Measurements from ENCODE around the gene MAP2K5. TPM values are rescaled to one million over a fixed set of nuclear protein-coding genes. Genes with fewer than 3 reads are reported as not detected.

Gene MAP2K5
- total RNA-seq, 1 donor from 2014 or later: 2.9 TPM

GRCh38 chr15:67641453-67641852, 99.0 kb downstream of the MAP2K5 start:
- FAIRE-seq (no peak), DNase-seq (ENCODE audit: low read depth) (no peak)
- no peak overlapping the region for H3K4me3 ChIP-seq (ENCODE audit: low read depth, low read length)
- H3K27me3 ChIP-seq (ENCODE audit: control insufficient read depth, insufficient read depth, low read length): no peaks in the 10 kb centered on the region
- no peaks in the 10 kb centered on the region for H3K36me3 ChIP-seq (ENCODE audit: control insufficient read depth, insufficient read depth, low read length)
- no peak for TF ChIP-seq CTCF (IDR thresholded peaks at IDR 0.05; ENCODE audit: insufficient read depth, low read length, severe bottlenecking)

- Histone ChIP-seq H3K27me3 (ENCODE audit: control insufficient read depth, insufficient read depth, low read length) (no peaks in the 10 kb centered on the region), H3K36me3 (ENCODE audit: control insufficient read depth, insufficient read depth, low read length) (no peaks in the 10 kb centered on the region), H3K4me3 (ENCODE audit: low read depth, low read length) (no peak overlapping the region)
- no peak for DNase-seq (ENCODE audit: low read depth)
- TF ChIP-seq CTCF (IDR thresholded peaks at IDR 0.05; ENCODE audit: insufficient read depth, low read length, severe bottlenecking): no peak
- no peak for FAIRE-seq
Measured at GRCh38 chr15:67646847-67647246, 104.3 kb downstream of the MAP2K5 start.

DNA sequence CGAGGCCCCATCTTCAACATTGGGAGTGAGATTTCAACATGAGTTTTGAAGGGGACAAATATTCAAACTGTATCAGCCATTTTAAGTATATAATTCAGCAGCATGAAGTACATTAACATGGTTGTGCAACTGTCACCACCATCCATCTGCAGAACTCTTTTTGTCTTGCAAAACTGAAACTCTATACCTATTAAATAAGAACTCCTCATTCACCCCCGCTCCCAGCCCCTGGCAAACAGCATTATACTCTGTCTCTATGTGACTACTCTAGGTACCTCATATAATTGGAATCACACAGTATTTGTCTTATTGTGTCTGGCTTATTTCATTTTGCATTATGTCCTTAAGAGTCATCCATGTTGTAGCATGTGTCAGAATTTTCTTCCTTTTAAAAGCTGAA, 110.1 kb downstream of the MAP2K5 start:
- TF ChIP-seq CTCF (IDR thresholded peaks at IDR 0.05; ENCODE audit: insufficient read depth, low read length, severe bottlenecking): no peak
- H3K4me3 ChIP-seq (ENCODE audit: low read depth, low read length): no peak overlapping the region
- no peaks in the 10 kb centered on the region for H3K27me3 ChIP-seq (ENCODE audit: control insufficient read depth, insufficient read depth, low read length)
- H3K36me3 ChIP-seq (ENCODE audit: control insufficient read depth, insufficient read depth, low read length): no peaks in the 10 kb centered on the region
- no peak for DNase-seq (ENCODE audit: low read depth)
- FAIRE-seq: no peak

- no peaks in the 10 kb centered on the region for H3K36me3 ChIP-seq (ENCODE audit: control insufficient read depth, insufficient read depth, low read length)
- no peak for DNase-seq (ENCODE audit: low read depth)
- FAIRE-seq: no peak
- TF ChIP-seq CTCF (IDR thresholded peaks at IDR 0.05; ENCODE audit: insufficient read depth, low read length, severe bottlenecking): no peak
- H3K27me3 ChIP-seq (ENCODE audit: control insufficient read depth, insufficient read depth, low read length): no peaks in the 10 kb centered on the region
- no peak overlapping the region for H3K4me3 ChIP-seq (ENCODE audit: low read depth, low read length)
Measured at GRCh38 chr15:67660446-67660845, 117.9 kb downstream of the MAP2K5 start.

- Histone ChIP-seq H3K27me3 (ENCODE audit: control insufficient read depth, insufficient read depth, low read length) (no peaks in the 10 kb centered on the region), H3K4me3 (ENCODE audit: low read depth, low read length) (no peak overlapping the region), H3K36me3 (ENCODE audit: control insufficient read depth, insufficient read depth, low read length) (no peaks in the 10 kb centered on the region)
- FAIRE-seq (no peak), DNase-seq (ENCODE audit: low read depth) (no peak)
- TF ChIP-seq CTCF (IDR thresholded peaks at IDR 0.05; ENCODE audit: insufficient read depth, low read length, severe bottlenecking): no peak
Measured at GRCh38 chr15:67660874-67661606, 118.5 kb downstream of the MAP2K5 start.

Data from bronchial epithelial cell (primary cell).